Stimulated activated naive CD4-positive, alpha-beta T cell treated with Interleukin-2 at 50 U/mL for 16 hours (primary cell): ENCODE measurements around the gene KYNU.

Source experiments
- DNase-seq: peaks from one replicate; lab custom pipeline; 2025; lab: John Stamatoyannopoulos, UW

The KYNU gene

GRCh38 chr2:142965443-142965842, 88.0 kb downstream of the KYNU start:
- no peak for DNase-seq

GRCh38 chr2:142966284-142966683, 88.8 kb downstream of the KYNU start:
- DNase-seq, result no peak

GRCh38 chr2:142967060-142967459, 89.6 kb downstream of the KYNU start:
- DNase-seq, result no peak

- DNase-seq, result no peak
Measured at GRCh38 chr2:142973160-142973821, 95.8 kb downstream of the KYNU start.

GRCh38 chr2:142973822-142974207, 96.4 kb downstream of the KYNU start:
- no peak for DNase-seq

- DNase-seq, result no peak
Measured at GRCh38 chr2:142974288-142975024, 97.0 kb downstream of the KYNU start.

- no peak for DNase-seq
Measured at GRCh38 chr2:142975239-142975638, 97.8 kb downstream of the KYNU start.

- no peak for DNase-seq
Measured at GRCh38 chr2:142980246-142981068, 103.0 kb downstream of the KYNU start.

GRCh38 chr2:142981069-142981378, 103.6 kb downstream of the KYNU start:
- DNase-seq, result no peak

GRCh38 chr2:142981756-142982155, 104.3 kb downstream of the KYNU start:
- no peak for DNase-seq

- no peak for DNase-seq
Measured at GRCh38 chr2:142983174-142983573, 105.7 kb downstream of the KYNU start.

- no peak for DNase-seq
Measured at GRCh38 chr2:142984657-142985056, 107.2 kb downstream of the KYNU start.

- DNase-seq, result no peak
Measured at GRCh38 chr2:142987044-142987443, 109.6 kb downstream of the KYNU start.

GRCh38 chr2:142989273-142990204, 112.1 kb downstream of the KYNU start:
- DNase-seq, result no peak

- no peak for DNase-seq
Measured at GRCh38 chr2:142991295-142991694, 113.8 kb downstream of the KYNU start.

- no peak for DNase-seq
Measured at GRCh38 chr2:142992840-142993239, 115.4 kb downstream of the KYNU start.

GRCh38 chr2:142993771-142994170, 116.3 kb downstream of the KYNU start:
- DNase-seq, result no peak

- DNase-seq, result no peak
Measured at GRCh38 chr2:142994665-142995064, 117.2 kb downstream of the KYNU start.

GRCh38 chr2:142997231-142997630, 119.8 kb downstream of the KYNU start:
- DNase-seq, result no peak

- DNase-seq, result no peak
Measured at GRCh38 chr2:143000599-143000998, 123.1 kb downstream of the KYNU start.

GRCh38 chr2:143001501-143001900, 124.0 kb downstream of the KYNU start:
- DNase-seq, result no peak

- no peak for DNase-seq
Measured at GRCh38 chr2:143015656-143016055, 138.2 kb downstream of the KYNU start.
